ENCODE results near the gene TLCD1.

The TLCD1 gene

GRCh38 chr17:28710861-28711722 is 14.9 kb downstream of the TLCD1 start:
- peak; percentile 86 for DNase-seq

GRCh38 chr17:28707339-28707720 is 18.7 kb downstream of the TLCD1 start:
- DNase-seq: no peak

GRCh38 chr17:28706471-28707338 is 19.3 kb downstream of the TLCD1 start:
- DNase-seq: no peak

GRCh38 chr17:28705728-28706334 is 20.2 kb downstream of the TLCD1 start:
- no peak for DNase-seq

- DNase-seq: no peak
These were observed 20.9 kb downstream of the TLCD1 start for GRCh38 chr17:28705074-28705659.

GRCh38 chr17:28704219-28704858 is 21.7 kb downstream of the TLCD1 start:
- DNase-seq: no peak

GRCh38 chr17:28703552-28704218 is 22.3 kb downstream of the TLCD1 start:
- no peak for DNase-seq

- no peak for DNase-seq
These were observed 23.3 kb downstream of the TLCD1 start for GRCh38 chr17:28702752-28703150.

- DNase-seq: no peak
These were observed 23.8 kb downstream of the TLCD1 start for GRCh38 chr17:28702026-28702751.

GRCh38 chr17:28700830-28701492 is 25.1 kb downstream of the TLCD1 start:
- no peak for DNase-seq

GRCh38 chr17:28700278-28700677 is 25.8 kb downstream of the TLCD1 start:
- DNase-seq: no peak

- DNase-seq: no peak
These were observed 27.6 kb downstream of the TLCD1 start for GRCh38 chr17:28698253-28698941.

GRCh38 chr17:28693869-28694268 is 32.2 kb downstream of the TLCD1 start:
- no peak for DNase-seq

GRCh38 chr17:28689011-28689410 is 37.0 kb downstream of the TLCD1 start:
- DNase-seq: no peak

GRCh38 chr17:28688481-28688880 is 37.6 kb downstream of the TLCD1 start:
- DNase-seq: no peak

GRCh38 chr17:28686296-28686695 is 39.7 kb downstream of the TLCD1 start:
- peak; percentile 70 for DNase-seq

GRCh38 chr17:28685366-28685765 is 40.7 kb downstream of the TLCD1 start:
- DNase-seq: no peak

- DNase-seq: peak; percentile 99
These were observed 41.1 kb downstream of the TLCD1 start for GRCh38 chr17:28684963-28685362.

- no peak for DNase-seq
These were observed 43.4 kb downstream of the TLCD1 start for GRCh38 chr17:28682655-28683054.

GRCh38 chr17:28675980-28676379 is 50.1 kb downstream of the TLCD1 start:
- no peak for DNase-seq

Measured in NCI-H524 treated with DMSO at 0.1 percent for 48 hours (cell line).